Natural killer cell treated with Interleukin-12 subunit alpha and Interleukin-12 subunit beta and Interleukin-15 and Interleukin-18, amount 100 ng/mL, for 72 hours (primary cell): ENCODE measurements around the gene PDHX. TPM values are rescaled to one million over a fixed set of nuclear protein-coding genes. Genes with fewer than 3 reads are reported as not detected.

Experiments used
- ATAC-seq, 2 donors: fragments of 150-1000 bp; cut with Tn5 transposase in 1 of 2; sonication (Bioruptor Pico), chemical (Tn5 transposase) in 1 of 2; 2 replicates each; pipeline ENCODE4 v1.10.0; 2021
- DNase-seq: peaks from one replicate; pipeline ENCODE4 v3.0.0; 2022; ENCODE audit warnings: low spot score
- H3K27ac Mint-ChIP-seq, 2 donors: 1 replicate in 1 of 2; 2 replicates in 1 of 2; pipeline ENCODE4 v1.8.0; 2022; ENCODE audit warnings: mixed read lengths in 2 of 2, mild to moderate bottlenecking in 1 of 2, moderate library complexity in 1 of 2
- H3K27me3 Mint-ChIP-seq, 2 donors: 1 replicate in 1 of 2; 2 replicates in 1 of 2; pipeline ENCODE4 v1.8.0; 2022; ENCODE audit warnings: mixed read lengths in 2 of 2
- H3K36me3 Mint-ChIP-seq: one replicate; pipeline ENCODE4 v1.8.0; 2022; ENCODE audit warnings: mixed read lengths
- H3K4me1 Mint-ChIP-seq, 2 donors: 1 replicate in 1 of 2; 2 replicates in 1 of 2; pipeline ENCODE4 v1.8.0; 2022; ENCODE audit warnings: low read depth in 2 of 2, mixed read lengths in 2 of 2, mild to moderate bottlenecking in 1 of 2
- H3K4me3 Mint-ChIP-seq: one replicate; pipeline ENCODE4 v1.8.0; 2022; ENCODE audit warnings: mixed read lengths
- H3K9me3 Mint-ChIP-seq: 2 replicates; pipeline ENCODE4 v1.8.0; 2022; ENCODE audit warnings: mixed read lengths
- total RNA-seq, 2 donors: library from RNA; stranded (reverse); gene quantifications; one replicate each; pipeline ENCODE4 v1.2.3, GENCODE V29; 2022

PDHX gene
- total RNA-seq, 2 donors from 2014 or later = 27.6 to 37.3 TPM

- Mint-ChIP-seq H3K4me1 (peaks cover 0 to 7% of the 10 kb centered on the region in 2 donors), H3K36me3 (peaks cover 29% of the 10 kb centered on the region), H3K27me3 (no peaks in the 10 kb centered on the region), H3K9me3 (no peaks in the 10 kb centered on the region), H3K27ac (no peak overlapping the region), H3K4me3 (no peak overlapping the region)
- DNase-seq (no peak), ATAC-seq (no peak)
Observed at GRCh38 chr11:34975482-34975881, 59.1 kb downstream of the PDHX start.

GRCh38 chr11:34976496-34977088 is 60.2 kb downstream of the PDHX start:
- H3K27ac Mint-ChIP-seq = peak overlapping the region in 1 of 2 donors; percentile 10
- peaks cover 0 to 7% of the 10 kb centered on the region in 2 donors for H3K4me1 Mint-ChIP-seq
- H3K27me3 Mint-ChIP-seq = no peaks in the 10 kb centered on the region
- peaks cover 33% of the 10 kb centered on the region for H3K36me3 Mint-ChIP-seq
- DNase-seq = no peak
- no peaks in the 10 kb centered on the region for H3K9me3 Mint-ChIP-seq
- ATAC-seq = no peak
- no peak overlapping the region for H3K4me3 Mint-ChIP-seq

- no peaks in the 10 kb centered on the region for H3K27me3 Mint-ChIP-seq
- H3K4me3 Mint-ChIP-seq = no peak overlapping the region
- peaks cover 0 to 7% of the 10 kb centered on the region in 2 donors for H3K4me1 Mint-ChIP-seq
- no peaks in the 10 kb centered on the region for H3K9me3 Mint-ChIP-seq
- no peak for ATAC-seq
- H3K27ac Mint-ChIP-seq = no peak overlapping the region
- H3K36me3 Mint-ChIP-seq = peaks cover 39% of the 10 kb centered on the region
- no peak for DNase-seq
Observed at GRCh38 chr11:34977089-34977912, 60.9 kb downstream of the PDHX start.

GRCh38 chr11:34978236-34979191 is 62.1 kb downstream of the PDHX start:
- H3K4me3 Mint-ChIP-seq = no peak overlapping the region

GRCh38 chr11:34984514-34984913 is 68.1 kb downstream of the PDHX start:
- DNase-seq (no peak), ATAC-seq (no peak)
- Mint-ChIP-seq H3K27ac (no peak overlapping the region), H3K27me3 (no peaks in the 10 kb centered on the region), H3K4me1 (peaks cover 7 to 18% of the 10 kb centered on the region in 2 donors), H3K9me3 (no peaks in the 10 kb centered on the region), H3K4me3 (no peak overlapping the region), H3K36me3 (peaks cover 25% of the 10 kb centered on the region)

More at GRCh38 chr11:34978236-34979191, 62.1 kb downstream of the PDHX start:
- Mint-ChIP-seq H3K9me3 (no peaks in the 10 kb centered on the region), H3K27me3 (no peaks in the 10 kb centered on the region), H3K27ac (no peak overlapping the region), H3K4me1 (peaks cover 0 to 7% of the 10 kb centered on the region in 2 donors), H3K36me3 (peaks cover 42% of the 10 kb centered on the region)
- ATAC-seq (no peak), DNase-seq (no peak)

- Mint-ChIP-seq H3K4me3 (no peak overlapping the region), H3K27me3 (no peaks in the 10 kb centered on the region), H3K27ac (no peak overlapping the region), H3K36me3 (peaks cover 16% of the 10 kb centered on the region), H3K4me1 (peaks cover 7 to 18% of the 10 kb centered on the region in 2 donors), H3K9me3 (no peaks in the 10 kb centered on the region)
- ATAC-seq = no peak
- no peak for DNase-seq
Observed at GRCh38 chr11:34986883-34987520, 70.6 kb downstream of the PDHX start.

- DNase-seq = no peak
- no peak overlapping the region for H3K4me3 Mint-ChIP-seq
Observed at GRCh38 chr11:34987617-34988016, 71.2 kb downstream of the PDHX start.

GRCh38 chr11:34988294-34989255 is 72.2 kb downstream of the PDHX start:
- Mint-ChIP-seq H3K9me3 (no peaks in the 10 kb centered on the region), H3K4me1 (peaks cover 7 to 18% of the 10 kb centered on the region in 2 donors), H3K36me3 (peaks cover 13% of the 10 kb centered on the region), H3K27ac (no peak overlapping the region), H3K27me3 (no peaks in the 10 kb centered on the region), H3K4me3 (no peak overlapping the region)
- no peak for DNase-seq
- peak in 1 of 2 donors; percentile 58 for ATAC-seq

More at GRCh38 chr11:34987617-34988016, 71.2 kb downstream of the PDHX start:
- ATAC-seq = no peak
- Mint-ChIP-seq H3K27ac (no peak overlapping the region), H3K9me3 (no peaks in the 10 kb centered on the region), H3K36me3 (peaks cover 10% of the 10 kb centered on the region), H3K4me1 (peaks cover 7 to 18% of the 10 kb centered on the region in 2 donors), H3K27me3 (no peaks in the 10 kb centered on the region)

- no peak for DNase-seq
- Mint-ChIP-seq H3K36me3 (peaks cover 8% of the 10 kb centered on the region), H3K4me3 (no peak overlapping the region), H3K27me3 (no peaks in the 10 kb centered on the region), H3K27ac (no peak overlapping the region), H3K4me1 (peaks cover 7 to 18% of the 10 kb centered on the region in 2 donors), H3K9me3 (no peaks in the 10 kb centered on the region)
- no peak for ATAC-seq
Observed at GRCh38 chr11:34990916-34991315, 74.5 kb downstream of the PDHX start.

GRCh38 chr11:34994854-34995253 is 78.4 kb downstream of the PDHX start:
- Mint-ChIP-seq H3K4me1 (peaks cover 10 to 16% of the 10 kb centered on the region in 2 donors), H3K36me3 (peaks cover 4% of the 10 kb centered on the region), H3K27me3 (no peaks in the 10 kb centered on the region), H3K27ac (no peak overlapping the region), H3K4me3 (no peak overlapping the region), H3K9me3 (no peaks in the 10 kb centered on the region)
- ATAC-seq (no peak), DNase-seq (no peak)

- Mint-ChIP-seq H3K4me1 (peaks cover 14 to 27% of the 10 kb centered on the region in 2 donors), H3K9me3 (no peaks in the 10 kb centered on the region), H3K4me3 (no peak overlapping the region), H3K27me3 (no peaks in the 10 kb centered on the region), H3K36me3 (peaks cover 4% of the 10 kb centered on the region), H3K27ac (no peak overlapping the region)
- DNase-seq = no peak
- no peak for ATAC-seq
Observed at GRCh38 chr11:34996958-34997357, 80.5 kb downstream of the PDHX start.

- no peak for DNase-seq
- H3K27ac Mint-ChIP-seq = peak overlapping the region; percentile 26 to 70
- H3K36me3 Mint-ChIP-seq = peaks cover 4% of the 10 kb centered on the region
- peak overlapping the region; percentile 64 for H3K4me3 Mint-ChIP-seq
- no peaks in the 10 kb centered on the region for H3K9me3 Mint-ChIP-seq
- no peaks in the 10 kb centered on the region for H3K27me3 Mint-ChIP-seq
- ATAC-seq = peak in 1 of 2 donors; percentile 31
- H3K4me1 Mint-ChIP-seq = peaks cover 14 to 28% of the 10 kb centered on the region in 2 donors
Observed at GRCh38 chr11:34997952-34998528, 81.6 kb downstream of the PDHX start.
